Stimulated activated CD4-positive, alpha-beta T cell treated with anti-CD3 and anti-CD28 coated beads, Interleukin-2, amount 100 ng/mL, for 48 hours (primary cell): ENCODE data around the gene BCR.
"Not testable (repeated sequence)": the region's sequence is repeated elsewhere in the genome, so short reads cannot be mapped to it uniquely, and the experiment has no call there.

Experiments
- DNase-seq, 2 donors: peaks; one replicate each; pipeline ENCODE4 v3.0.0-alpha.2; 2020

BCR gene

GRCh38 chr22:23291806-23292452 is 111.6 kb downstream of the BCR start:
- no peak for DNase-seq

DNA sequence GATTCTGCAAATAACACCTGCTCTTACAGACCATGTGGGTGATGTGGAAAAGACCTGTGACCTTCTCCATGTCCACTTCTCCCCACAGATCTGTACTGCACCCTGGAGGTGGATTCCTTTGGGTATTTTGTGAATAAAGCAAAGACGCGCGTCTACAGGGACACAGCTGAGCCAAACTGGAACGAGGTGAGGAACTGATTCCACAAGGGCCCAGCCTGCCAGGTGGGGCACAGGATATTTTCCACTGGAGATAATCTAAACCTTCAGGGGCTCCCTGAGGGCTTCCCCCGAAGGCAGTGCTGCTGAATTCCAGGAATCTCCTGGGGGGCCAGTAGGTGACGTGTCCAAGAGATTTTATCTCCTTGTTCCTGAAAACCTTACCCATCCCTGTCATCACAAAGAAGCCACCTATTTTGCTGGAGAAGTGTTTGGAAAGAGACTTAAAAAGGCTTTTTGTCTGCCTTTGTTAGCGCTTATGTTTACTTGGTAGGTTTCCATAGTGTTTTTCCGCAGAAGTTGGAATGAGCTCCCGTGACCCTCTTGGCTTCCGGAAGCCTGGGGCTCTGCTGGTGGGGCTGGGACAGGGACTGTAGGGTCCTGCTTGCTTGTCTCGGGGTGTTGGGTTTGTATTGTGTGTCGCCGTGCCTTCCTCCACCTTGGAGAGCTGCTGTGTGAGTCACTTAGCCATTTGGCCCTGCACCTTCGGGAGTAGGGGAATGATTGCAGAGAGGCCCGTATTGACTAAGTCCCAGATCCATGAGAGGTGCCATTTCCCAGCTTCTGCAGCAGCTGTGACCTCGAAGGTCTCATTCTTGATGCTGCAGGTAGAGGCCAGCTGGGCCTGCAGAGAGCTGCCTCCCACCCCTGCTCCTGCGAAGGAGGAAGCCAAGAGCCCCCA is 112.4 kb downstream of the BCR start:
- DNase-seq = no peak

DNA sequence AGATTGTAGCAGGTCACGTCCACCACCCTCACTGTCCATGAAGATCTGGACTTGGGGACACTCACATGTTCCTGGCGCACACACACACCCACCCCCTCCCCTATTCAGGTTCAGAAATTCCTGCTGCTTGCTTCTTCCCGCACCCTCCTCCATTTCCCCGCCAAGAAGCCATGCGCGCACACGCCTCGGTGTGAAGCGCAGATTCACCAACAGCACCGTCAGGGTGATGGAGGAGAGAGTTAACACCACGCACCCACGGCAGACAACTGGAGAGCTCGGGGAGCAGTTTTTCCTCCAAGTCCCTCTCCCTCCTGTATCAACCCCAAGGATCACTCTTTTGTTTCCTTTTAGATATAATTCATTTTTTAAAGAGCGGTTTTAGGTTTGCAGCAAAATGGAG is 113.4 kb downstream of the BCR start:
- DNase-seq = no peak

DNA sequence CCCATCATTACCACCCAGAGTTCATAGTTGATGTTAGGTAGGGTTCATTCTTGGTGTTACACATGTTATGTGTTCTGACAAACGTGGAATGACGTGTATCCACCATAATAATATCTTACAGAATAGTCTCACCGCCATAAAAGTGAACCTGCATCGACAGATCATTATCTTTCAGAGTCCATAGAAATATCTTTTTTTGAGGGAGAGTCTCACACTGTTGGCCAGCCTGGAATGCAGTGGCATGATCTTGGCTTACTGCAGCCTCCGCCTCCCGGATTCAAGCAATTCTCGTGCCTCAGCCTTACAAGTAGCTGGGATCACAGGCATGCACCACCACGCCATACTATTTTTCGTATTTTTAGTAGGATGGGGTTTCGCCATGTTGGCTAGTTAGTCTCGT is 113.9 kb downstream of the BCR start:
- no peak for DNase-seq

- DNase-seq = no peak
These were observed 120.2 kb downstream of the BCR start for GRCh38 chr22:23300476-23300875.

DNA sequence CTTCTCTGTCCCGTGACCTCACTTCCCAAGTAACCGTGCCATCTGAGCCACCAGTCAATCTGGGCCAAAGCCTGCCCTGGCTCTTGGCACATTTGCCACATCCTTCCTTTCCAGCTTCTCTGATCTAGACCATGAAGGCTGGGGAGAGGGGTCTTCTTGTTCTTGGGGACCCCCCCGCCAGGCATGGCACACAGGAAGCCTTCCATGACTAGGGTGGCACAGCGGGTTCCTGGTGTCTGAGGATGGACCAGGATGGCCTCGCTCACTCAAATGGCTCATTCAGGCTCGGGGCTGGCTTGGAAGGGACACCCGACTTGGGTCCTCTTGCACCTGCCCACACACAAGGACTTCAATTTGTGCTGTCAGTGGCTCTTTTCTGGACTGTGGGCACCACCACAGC is 121.3 kb downstream of the BCR start:
- no peak for DNase-seq

DNA sequence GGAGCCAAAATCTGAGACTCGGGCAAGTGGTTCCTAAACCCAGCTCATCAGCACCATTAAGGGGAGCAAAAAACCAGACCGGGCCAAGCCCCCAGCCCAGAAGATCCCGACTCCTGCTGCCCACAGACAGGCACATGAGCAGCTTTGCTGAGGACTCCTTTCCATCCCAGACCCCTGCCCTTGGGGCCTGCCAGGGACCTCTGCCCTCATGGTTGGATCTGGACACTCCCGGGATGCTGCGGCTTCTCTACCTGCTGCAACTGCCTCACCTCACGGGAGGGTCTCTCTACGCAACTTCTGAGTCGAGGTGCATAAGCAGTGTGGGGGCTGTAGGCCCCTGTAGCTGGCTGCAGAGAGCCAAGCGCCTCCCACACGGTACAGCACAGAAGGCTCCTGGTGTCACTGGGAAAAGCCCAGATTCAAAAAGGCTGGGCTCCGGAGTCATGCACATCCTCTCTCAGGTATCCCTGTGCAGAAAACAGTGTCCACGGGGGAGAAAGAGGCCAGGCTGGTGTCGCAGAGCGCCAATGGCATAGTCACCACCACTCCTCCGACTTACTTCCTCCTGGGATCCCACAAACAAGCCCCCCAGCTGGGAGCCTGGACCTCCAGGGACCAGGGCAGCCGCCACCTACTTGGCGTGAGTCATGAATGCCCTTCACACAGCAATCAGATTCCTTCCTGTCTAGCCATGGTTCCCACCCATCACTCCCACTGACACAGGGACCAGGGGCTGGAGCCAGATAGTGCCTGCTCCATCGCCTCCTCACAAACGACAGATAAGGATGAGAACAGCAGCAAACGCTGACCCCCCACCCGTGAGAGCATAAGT is 122.1 kb downstream of the BCR start:
- no peak for DNase-seq

GRCh38 chr22:23305321-23305910 is 125.1 kb downstream of the BCR start:
- no peak for DNase-seq

GRCh38 chr22:23305922-23306374 is 125.6 kb downstream of the BCR start:
- DNase-seq = no peak

- no peak for DNase-seq
These were observed 126.2 kb downstream of the BCR start for GRCh38 chr22:23306438-23306921.

GRCh38 chr22:23306926-23307325 is 126.6 kb downstream of the BCR start:
- no peak for DNase-seq

GRCh38 chr22:23307511-23307910 is 127.2 kb downstream of the BCR start:
- DNase-seq = not testable (repeated sequence)

GRCh38 chr22:23309261-23309660 is 129.0 kb downstream of the BCR start:
- DNase-seq = not testable (repeated sequence)

DNA sequence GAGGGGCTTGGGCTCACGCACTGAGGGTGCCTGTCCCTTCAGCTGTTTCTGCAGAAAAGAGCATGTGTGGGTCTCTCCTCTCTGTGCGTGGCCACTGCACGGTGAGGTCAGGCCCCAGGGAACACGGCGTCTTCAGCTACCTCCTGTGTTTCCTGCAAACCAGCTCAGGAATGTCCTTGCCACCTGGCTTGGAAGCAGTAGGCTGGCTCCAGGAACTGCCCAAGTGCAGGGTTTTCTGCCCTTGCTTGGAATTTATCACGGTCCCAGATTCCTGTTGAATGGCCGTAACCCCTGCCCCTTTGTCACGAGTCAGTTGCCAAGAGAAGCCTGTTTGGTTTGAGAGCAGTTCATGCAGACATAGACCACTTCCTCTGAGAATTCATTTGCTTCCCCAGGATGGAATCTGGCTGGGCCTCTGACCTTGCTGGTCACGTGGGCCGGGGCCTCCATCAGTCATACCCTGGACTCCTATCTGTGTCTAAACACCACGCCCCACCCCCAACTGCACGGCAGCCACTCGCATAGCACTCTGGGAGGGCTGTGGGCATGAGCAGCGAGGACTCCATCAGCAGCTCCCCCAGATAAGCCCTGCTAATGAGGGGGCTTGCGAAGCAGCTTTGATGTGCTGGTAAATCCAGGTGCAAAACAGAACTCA is 130.3 kb downstream of the BCR start:
- not testable (repeated sequence) for DNase-seq

GRCh38 chr22:23311635-23312420 is 131.5 kb downstream of the BCR start:
- not testable (repeated sequence) for DNase-seq

GRCh38 chr22:23313791-23314567 is 133.7 kb downstream of the BCR start:
- DNase-seq = no peak

DNA sequence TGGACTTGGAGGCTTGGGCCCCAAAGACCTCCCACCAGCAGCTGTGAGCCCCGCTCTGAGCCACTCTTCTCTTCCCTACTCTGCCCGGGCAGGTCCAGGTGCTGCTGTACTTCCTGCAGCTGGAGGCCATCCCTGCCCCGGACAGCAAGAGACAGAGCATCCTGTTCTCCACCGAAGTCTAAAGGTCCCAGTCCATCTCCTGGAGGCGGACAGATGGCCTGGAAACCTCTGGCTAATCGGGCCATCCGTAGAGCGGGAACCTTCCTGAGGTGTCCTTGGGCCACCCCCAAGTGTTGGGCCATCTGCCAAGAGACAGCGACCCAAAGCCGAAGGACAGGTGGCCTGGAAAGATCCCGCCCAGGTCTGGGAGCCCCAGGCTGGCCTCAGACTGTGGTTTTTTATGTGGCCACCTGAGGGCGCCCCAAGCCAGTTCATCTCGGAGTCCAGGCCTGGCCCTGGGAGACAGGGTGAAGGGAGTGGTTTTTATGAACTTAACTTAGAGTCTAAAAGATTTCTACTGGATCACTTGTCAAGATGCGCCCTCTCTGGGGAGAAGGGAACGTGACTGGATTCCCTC is 135.1 kb downstream of the BCR start:
- peak; percentile 47 to 63 for DNase-seq

DNA sequence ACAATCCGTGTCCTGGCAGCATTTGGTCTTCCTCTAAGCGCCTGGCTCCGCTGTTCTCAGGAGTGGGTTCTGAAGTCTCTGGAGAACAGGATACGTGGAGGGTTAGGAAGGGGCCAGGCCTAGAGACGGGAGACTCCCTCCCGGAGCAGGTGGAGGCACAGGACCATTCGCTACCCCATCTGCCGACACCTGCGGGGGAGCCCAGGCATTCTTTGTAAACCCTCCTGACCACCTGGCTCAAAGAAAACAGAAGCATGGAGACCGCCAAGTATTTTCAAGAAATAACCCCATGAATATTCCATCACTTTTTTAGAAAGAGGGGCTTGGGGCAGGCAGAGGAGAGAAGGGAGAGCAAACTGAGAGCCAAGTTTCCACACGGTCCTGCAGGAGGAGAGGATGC is 136.3 kb downstream of the BCR start:
- not testable (repeated sequence) for DNase-seq

GRCh38 chr22:23318316-23318715 is 138.0 kb downstream of the BCR start:
- not testable (repeated sequence) for DNase-seq

DNA sequence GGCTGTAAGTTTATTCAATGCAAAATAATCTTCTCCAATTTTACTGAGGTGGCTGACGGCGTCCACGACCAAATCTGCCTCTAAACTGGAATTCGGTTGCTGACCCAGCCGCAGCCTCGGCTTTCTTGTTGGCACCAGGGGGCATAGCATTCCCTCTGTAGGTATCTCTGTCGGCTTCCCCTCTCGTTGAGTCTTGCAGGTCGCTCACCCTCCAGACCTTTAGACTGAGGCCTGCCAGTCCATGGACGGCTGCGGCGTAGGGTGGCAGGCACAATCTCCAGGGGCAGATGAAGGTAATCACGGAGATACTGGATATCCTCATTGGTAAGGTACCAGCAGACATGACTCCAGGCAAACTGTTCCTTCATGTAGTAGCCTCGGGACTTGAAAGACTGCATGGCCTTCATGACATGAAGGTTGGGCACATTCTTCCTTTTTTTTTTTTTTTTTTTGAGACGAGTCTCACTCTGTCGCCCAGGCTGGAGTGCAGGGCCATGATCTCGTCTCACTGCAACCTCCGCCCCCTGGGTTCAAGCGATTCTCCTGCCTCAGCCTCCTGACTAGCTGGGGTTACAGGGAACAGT is 142.3 kb downstream of the BCR start:
- not testable (repeated sequence) for DNase-seq
